Calu3 (cell line): ENCODE measurements around the gene C12orf43. TPM values are rescaled to one million over a fixed set of nuclear protein-coding genes. Genes with fewer than 3 reads are reported as not detected.
A peak's percentile ranks its signal among the peaks of the same experiment; 100 is the strongest.
"Not testable (repeated sequence)": the region's sequence is repeated elsewhere in the genome, so short reads cannot be mapped to it uniquely, and the experiment has no call there.

Experiments
- Bru-seq: library from RNA; stranded (reverse); fragments of 400-500 nt; gene quantifications from one replicate; lab custom pipeline; 2021; lab: Mats Ljungman, UMichigan
- BruChase-seq, 2 experiments: library from RNA; stranded (reverse); fragments of 400-500 nt; gene quantifications; one replicate each; lab custom pipeline; 2021; lab: Mats Ljungman, UMichigan
- BruUV-seq: library from RNA; stranded (reverse); fragments of 400-500 nt; replicated peaks from 2 replicates; lab custom pipeline; 2021; lab: Mats Ljungman, UMichigan
- CTCF ChIA-PET: fragments of 300-600 bp; sonication (Branson Sonifier 250); formaldehyde crosslinking; loops from one replicate; lab custom pipeline; 2022; ENCODE audit warnings: antibody characterized with exemption; lab: Charles Lee
- DNase-seq: peaks from one replicate; pipeline ENCODE4 v3.0.0; 2022
- H3K27ac Mint-ChIP-seq: one replicate; pipeline ENCODE4 v1.8.0; 2022; ENCODE audit warnings: mixed read lengths; ENCODE audit not compliant: unreplicated experiment
- H3K27me3 Mint-ChIP-seq: one replicate; pipeline ENCODE4 v1.8.0; 2022; ENCODE audit warnings: mixed read lengths; ENCODE audit not compliant: unreplicated experiment
- H3K36me3 Mint-ChIP-seq: one replicate; pipeline ENCODE4 v1.8.0; 2022; ENCODE audit warnings: mild to moderate bottlenecking, moderate library complexity, mixed read lengths; ENCODE audit not compliant: insufficient read depth, unreplicated experiment
- H3K4me1 Mint-ChIP-seq: one replicate; pipeline ENCODE4 v1.8.0; 2022; ENCODE audit warnings: mild to moderate bottlenecking, low read depth, mixed read lengths; ENCODE audit not compliant: unreplicated experiment
- H3K4me3 Mint-ChIP-seq: one replicate; pipeline ENCODE4 v1.8.0; 2022; ENCODE audit warnings: mild to moderate bottlenecking, low read depth, moderate library complexity, mixed read lengths; ENCODE audit not compliant: unreplicated experiment
- H3K9me3 Mint-ChIP-seq: one replicate; pipeline ENCODE4 v1.8.0; 2022; ENCODE audit warnings: low read depth, mixed read lengths; ENCODE audit not compliant: unreplicated experiment
- intact Hi-C: fragments of 100-400 bp; cut with micrococcal nuclease; formaldehyde crosslinking; loops from one replicate; pipeline ENCODE4 v1.10.0; 2022; ENCODE audit not compliant: unreplicated experiment
- long read RNA-seq: library from polyadenylated mRNA; stranded (forward); transcript quantifications from one replicate; pipeline ENCODE4 v2.0.0, GENCODE V29; 2022
- total RNA-seq: library from RNA; stranded (reverse); gene quantifications from 2 replicates; pipeline ENCODE4 v1.2.3, GENCODE V29; 2022
- TF ChIP-seq, protein P1 (sequence below): fragments of 200-600 bp; IDR thresholded peaks from one replicate; pipeline ENCODE4 v1.8.0; 2022; ENCODE audit warnings: antibody characterized with exemption; ENCODE audit not compliant: unreplicated experiment

The C12orf43 gene, protein sequence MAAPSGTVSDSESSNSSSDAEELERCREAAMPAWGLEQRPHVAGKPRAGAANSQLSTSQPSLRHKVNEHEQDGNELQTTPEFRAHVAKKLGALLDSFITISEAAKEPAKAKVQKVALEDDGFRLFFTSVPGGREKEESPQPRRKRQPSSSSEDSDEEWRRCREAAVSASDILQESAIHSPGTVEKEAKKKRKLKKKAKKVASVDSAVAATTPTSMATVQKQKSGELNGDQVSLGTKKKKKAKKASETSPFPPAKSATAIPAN
- 26.2 and 28.7 TPM in 2 replicates for total RNA-seq
- Bru-seq, nascent RNA = percentile 74 among the genes with signal in this experiment
- BruChase-seq, experiment 1, labeled RNA remaining after a 6-hour chase = percentile 72 among the genes with signal in this experiment
- percentile 73 among the genes with signal in this experiment for BruChase-seq, experiment 2, labeled RNA remaining after a 2-hour chase
- long read RNA-seq, full-length matches to known transcripts = 14 of 41 reads
- long read RNA-seq, partial matches to known transcripts = 1 of 41 reads
- long read RNA-seq, other reads (novel, unspliced or antisense) = 26 of 41 reads

GRCh38 chr12:121015825-121016766 lies at the start of gene C12orf43:
Gene C12orf43, minus strand, starts transcription at chr12:121016487. Its CDS starts 13 bp downstream, at chr12:121016474.
- peaks cover 12% of the 10 kb centered on the region for H3K36me3 Mint-ChIP-seq
- peak within 1 kb of the TSS; percentile 84 for H3K27ac Mint-ChIP-seq
- intact Hi-C loops = no loop called here
- H3K9me3 Mint-ChIP-seq = no peaks in the 10 kb centered on the region
- H3K4me3 Mint-ChIP-seq = peak within 1 kb of the TSS; percentile 92
- CTCF ChIA-PET = no interaction called here
- TF ChIP-seq, protein P1, sequence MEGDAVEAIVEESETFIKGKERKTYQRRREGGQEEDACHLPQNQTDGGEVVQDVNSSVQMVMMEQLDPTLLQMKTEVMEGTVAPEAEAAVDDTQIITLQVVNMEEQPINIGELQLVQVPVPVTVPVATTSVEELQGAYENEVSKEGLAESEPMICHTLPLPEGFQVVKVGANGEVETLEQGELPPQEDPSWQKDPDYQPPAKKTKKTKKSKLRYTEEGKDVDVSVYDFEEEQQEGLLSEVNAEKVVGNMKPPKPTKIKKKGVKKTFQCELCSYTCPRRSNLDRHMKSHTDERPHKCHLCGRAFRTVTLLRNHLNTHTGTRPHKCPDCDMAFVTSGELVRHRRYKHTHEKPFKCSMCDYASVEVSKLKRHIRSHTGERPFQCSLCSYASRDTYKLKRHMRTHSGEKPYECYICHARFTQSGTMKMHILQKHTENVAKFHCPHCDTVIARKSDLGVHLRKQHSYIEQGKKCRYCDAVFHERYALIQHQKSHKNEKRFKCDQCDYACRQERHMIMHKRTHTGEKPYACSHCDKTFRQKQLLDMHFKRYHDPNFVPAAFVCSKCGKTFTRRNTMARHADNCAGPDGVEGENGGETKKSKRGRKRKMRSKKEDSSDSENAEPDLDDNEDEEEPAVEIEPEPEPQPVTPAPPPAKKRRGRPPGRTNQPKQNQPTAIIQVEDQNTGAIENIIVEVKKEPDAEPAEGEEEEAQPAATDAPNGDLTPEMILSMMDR = no peak
- DNase-seq = peak; percentile 93
- H3K27me3 Mint-ChIP-seq = no peaks in the 10 kb centered on the region
- peaks cover 8% of the 10 kb centered on the region for H3K4me1 Mint-ChIP-seq
- TSS peak; percentile 45 for BruUV-seq

- CTCF ChIA-PET = interaction anchor here (0.6 to 0.7 kb wide), 3 partner anchors 85 to 623 kb away, joined by 3 to 4 read pairs (median 3); no protein-coding TSS in a partner anchor
- H3K4me1 Mint-ChIP-seq = peaks cover 2% of the 10 kb centered on the region
- TF ChIP-seq, protein P1 = no peak
- H3K4me3 Mint-ChIP-seq = no peak overlapping the region
- no peaks in the 10 kb centered on the region for H3K9me3 Mint-ChIP-seq
- DNase-seq = no peak
- no peaks in the 10 kb centered on the region for H3K27me3 Mint-ChIP-seq
- intact Hi-C loops = no loop called here
- no peaks in the 10 kb centered on the region for H3K36me3 Mint-ChIP-seq
- H3K27ac Mint-ChIP-seq = no peak overlapping the region
- BruUV-seq = no TSS peak
These were observed 49.1 kb upstream of the C12orf43 start for GRCh38 chr12:121065345-121065744.

DNA sequence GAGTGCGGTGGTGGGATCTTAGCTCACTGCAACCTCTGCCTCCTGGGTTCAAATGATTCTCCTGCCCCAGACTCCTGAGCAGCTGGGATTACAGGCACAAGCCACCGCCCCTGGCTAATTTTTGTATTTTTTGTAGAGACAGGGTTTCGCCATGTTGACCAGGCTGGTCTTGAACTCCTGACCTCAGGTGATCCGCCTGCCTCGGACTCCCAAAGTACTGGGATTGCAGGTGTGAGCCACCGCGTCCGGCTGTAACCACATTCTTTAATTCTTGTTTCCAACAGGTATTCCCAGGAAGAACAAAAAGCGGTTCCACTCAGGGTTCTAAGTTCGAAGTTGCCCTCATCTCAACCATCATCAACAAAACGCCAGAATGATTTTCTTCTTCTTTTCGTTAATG lies 48.3 kb upstream of the C12orf43 start:
- not testable (repeated sequence) for H3K27ac Mint-ChIP-seq, H3K36me3 Mint-ChIP-seq, H3K4me1 Mint-ChIP-seq, BruUV-seq, H3K27me3 Mint-ChIP-seq, H3K9me3 Mint-ChIP-seq, H3K4me3 Mint-ChIP-seq, DNase-seq
- CTCF ChIA-PET = interaction anchor here (0.5 to 0.7 kb wide), 3 partner anchors 23 to 373 kb away, joined by 3 to 4 read pairs (median 3); no protein-coding TSS in a partner anchor
- intact Hi-C loops = loop anchor here (5.0 kb wide), 2 partner anchors 33 to 48 kb away; no protein-coding TSS in a partner anchor

GRCh38 chr12:121064116-121064515 lies 47.8 kb upstream of the C12orf43 start:
- no peaks in the 10 kb centered on the region for H3K36me3 Mint-ChIP-seq
- no peaks in the 10 kb centered on the region for H3K27me3 Mint-ChIP-seq
- no peaks in the 10 kb centered on the region for H3K9me3 Mint-ChIP-seq

More at GRCh38 chr12:121064116-121064515, 47.8 kb upstream of the C12orf43 start:
- Mint-ChIP-seq H3K4me1 (peaks cover 7% of the 10 kb centered on the region), H3K4me3 (no peak overlapping the region), H3K27ac (no peak overlapping the region)
- no TSS peak for BruUV-seq
- CTCF ChIA-PET = no interaction called here
- TF ChIP-seq, protein P1 = no peak
- DNase-seq = no peak
- intact Hi-C loops = loop anchor here (5.0 kb wide), 2 partner anchors 33 to 48 kb away; no protein-coding TSS in a partner anchor
